GM06990 (cell line): ENCODE measurements around the gene CYP11A1.

Source experiments
- DNase-seq: peaks from one replicate; pipeline ENCODE4 v3.0.0-alpha.2; 2011; ENCODE audit not compliant: insufficient read length; ENCODE audit errors: extremely low read depth
- H3K27me3 ChIP-seq: replicated peaks from 2 replicates; pipeline ENCODE4 v1.6.0; 2011; ENCODE audit warnings: low read length; ENCODE audit not compliant: control insufficient read depth, insufficient read depth
- H3K36me3 ChIP-seq: 2 replicates; pipeline ENCODE4 v1.5.1; 2011; ENCODE audit warnings: low read length; ENCODE audit not compliant: control insufficient read depth, insufficient read depth
- H3K4me3 ChIP-seq: replicated peaks from 2 replicates; pipeline ENCODE4 v1.5.1; 2011; ENCODE audit warnings: low read depth, mild to moderate bottlenecking, control low read depth, low read length
- CTCF ChIP-seq: IDR thresholded peaks from 2 replicates; pipeline ENCODE4 v1.5.1; 2011; ENCODE audit warnings: low read length, control low read depth, mild to moderate bottlenecking, inconsistent platforms; ENCODE audit not compliant: insufficient read depth, poor library complexity, severe bottlenecking

CYP11A1 gene

GRCh38 chr15:74373056-74373650, 5.7 kb upstream of the CYP11A1 start:
- no peak for DNase-seq
- Histone ChIP-seq H3K36me3 (no peaks in the 10 kb centered on the region), H3K4me3 (peak overlapping the region; percentile 68; the same call in 1 of the 2 replicates), H3K27me3 (no peaks in the 10 kb centered on the region)
- TF ChIP-seq CTCF = no peak

- no peaks in the 10 kb centered on the region; the same call in 1 of the 2 replicates for H3K27me3 ChIP-seq
- H3K36me3 ChIP-seq = no peaks in the 10 kb centered on the region
- DNase-seq = no peak
- no peak for TF ChIP-seq CTCF
- no peak overlapping the region for H3K4me3 ChIP-seq
Observed at GRCh38 chr15:74370471-74370870, 3.0 kb upstream of the CYP11A1 start.

GRCh38 chr15:74369756-74370155, 2.3 kb upstream of the CYP11A1 start:
- DNase-seq = no peak
- H3K27me3 ChIP-seq = no peaks in the 10 kb centered on the region; the same call in 1 of the 2 replicates
- no peaks in the 10 kb centered on the region for H3K36me3 ChIP-seq
- no peak for TF ChIP-seq CTCF
- H3K4me3 ChIP-seq = no peak overlapping the region

- Histone ChIP-seq H3K27me3 (no peaks in the 10 kb centered on the region; the same call in 1 of the 2 replicates), H3K36me3 (no peaks in the 10 kb centered on the region), H3K4me3 (no peak overlapping the region)
- DNase-seq = no peak
- no peak for TF ChIP-seq CTCF
Observed at GRCh38 chr15:74369084-74369745, 1.8 kb upstream of the CYP11A1 start.

- no peak for DNase-seq
- Histone ChIP-seq H3K4me3 (no peak overlapping the region), H3K36me3 (no peaks in the 10 kb centered on the region), H3K27me3 (no peaks in the 10 kb centered on the region; the same call in 1 of the 2 replicates)
- no peak for TF ChIP-seq CTCF
Observed at GRCh38 chr15:74368121-74368520, 675 bp upstream of the CYP11A1 start.
